Measurements from ENCODE around the gene FN3K. TPM values are rescaled to one million over a fixed set of nuclear protein-coding genes. Genes with fewer than 3 reads are reported as not detected.
A peak's percentile ranks its signal among the peaks of the same experiment; 100 is the strongest.
"Not testable (repeated sequence)": the region's sequence is repeated elsewhere in the genome, so short reads cannot be mapped to it uniquely, and the experiment has no call there.

Gene FN3K
- total RNA-seq, 1 experiment from 2014 or later: 0.98 TPM

GRCh38 chr17:82754297-82755208, 19.1 kb downstream of the FN3K start:
- in situ Hi-C loops (cut with HindIII; ENCODE audit: low pct_unique_long_range_greater_than_20kb, low sequenced_read_pairs): no loop called here
- peak; percentile 78 for DNase-seq (ENCODE audit: low read depth)

DNA sequence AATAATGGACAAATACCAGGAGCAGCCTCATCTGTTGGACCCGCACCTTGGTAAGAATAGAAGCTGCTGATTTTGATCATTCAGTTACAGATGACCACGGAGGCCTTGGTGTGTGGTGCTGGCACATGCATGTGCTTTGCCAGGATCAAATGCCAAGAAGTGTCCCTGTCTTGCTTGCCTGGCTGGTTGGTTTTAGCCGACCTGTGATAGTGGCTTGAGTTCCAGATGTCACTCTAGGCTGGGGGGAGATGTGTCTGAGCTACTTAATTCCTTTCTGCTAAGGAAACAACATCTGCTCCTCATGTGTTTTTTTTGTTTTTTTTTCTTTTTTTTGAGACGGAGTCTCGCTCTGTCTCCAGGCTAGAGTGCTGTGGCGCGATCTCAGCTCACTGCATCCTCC, 20.8 kb downstream of the FN3K start:
- in situ Hi-C loops (cut with HindIII; ENCODE audit: low pct_unique_long_range_greater_than_20kb, low sequenced_read_pairs): no loop called here
- DNase-seq (ENCODE audit: low read depth): no peak

- in situ Hi-C loops (cut with HindIII; ENCODE audit: low pct_unique_long_range_greater_than_20kb, low sequenced_read_pairs): no loop called here
- no peak for DNase-seq (ENCODE audit: low read depth)
Observed at GRCh38 chr17:82765371-82765770, 30.0 kb downstream of the FN3K start.

DNA sequence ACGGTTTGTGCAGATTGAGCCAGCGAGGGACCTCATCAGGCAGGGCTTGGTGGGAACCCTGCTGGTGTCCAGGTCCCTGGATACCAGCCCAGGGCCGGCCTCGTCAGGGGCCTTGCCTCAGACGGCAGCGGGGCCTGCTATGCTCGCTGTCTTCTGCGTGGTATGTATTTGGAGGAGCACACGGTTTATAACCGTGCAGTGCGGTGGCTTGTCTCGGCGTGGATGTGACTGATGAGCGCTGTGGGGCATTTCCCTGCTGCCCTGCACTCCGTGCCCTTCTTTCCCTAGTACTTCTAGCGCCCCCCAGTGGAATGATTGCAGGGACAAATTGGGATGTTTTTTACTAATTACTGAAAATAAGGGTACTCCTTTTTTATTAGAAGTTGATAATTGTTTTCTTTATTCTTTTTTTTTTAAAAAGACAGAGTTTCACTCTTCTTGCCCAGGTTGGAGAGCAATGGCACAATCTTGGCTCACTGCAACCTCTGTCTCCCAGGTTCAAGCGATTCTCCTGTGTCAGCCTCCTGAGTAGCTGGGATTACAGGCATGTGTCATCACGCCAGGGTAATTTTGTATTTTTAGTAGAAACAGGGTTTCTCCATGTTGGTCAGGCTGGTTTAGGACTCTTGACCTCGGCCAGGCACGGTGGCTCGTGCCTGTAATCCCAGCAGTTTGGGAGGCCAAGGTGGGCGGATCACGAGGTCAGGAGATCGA, 31.8 kb downstream of the FN3K start:
- in situ Hi-C loops (cut with HindIII; ENCODE audit: low pct_unique_long_range_greater_than_20kb, low sequenced_read_pairs): no loop called here
- peak; percentile 15 for DNase-seq (ENCODE audit: low read depth)

GRCh38 chr17:82769041-82769440, 33.6 kb downstream of the FN3K start:
- no peak for DNase-seq (ENCODE audit: low read depth)
- in situ Hi-C loops (cut with HindIII; ENCODE audit: low pct_unique_long_range_greater_than_20kb, low sequenced_read_pairs): no loop called here

DNA sequence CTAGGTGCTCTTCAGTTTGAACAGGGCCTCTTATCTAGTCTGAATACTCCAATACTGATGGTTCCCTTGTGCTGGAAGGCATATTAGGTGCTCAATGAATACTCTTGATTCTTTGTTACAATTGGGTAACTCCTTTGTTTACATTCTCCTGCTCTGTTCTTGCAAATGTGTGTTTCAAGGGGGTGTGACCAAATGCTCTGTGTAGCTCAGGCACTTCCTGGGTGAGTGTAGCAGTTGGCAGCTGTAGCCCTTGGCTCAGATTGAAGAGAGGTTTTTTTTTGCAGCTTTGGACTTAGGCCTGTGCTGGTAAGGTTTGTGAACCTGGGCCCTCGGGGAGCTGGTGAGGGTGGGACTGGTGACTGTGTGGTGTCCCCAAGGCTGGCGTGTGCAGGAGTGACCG, 36.6 kb downstream of the FN3K start:
- in situ Hi-C loops (cut with HindIII; ENCODE audit: low pct_unique_long_range_greater_than_20kb, low sequenced_read_pairs): no loop called here
- peak; percentile 44 for DNase-seq (ENCODE audit: low read depth)

DNA sequence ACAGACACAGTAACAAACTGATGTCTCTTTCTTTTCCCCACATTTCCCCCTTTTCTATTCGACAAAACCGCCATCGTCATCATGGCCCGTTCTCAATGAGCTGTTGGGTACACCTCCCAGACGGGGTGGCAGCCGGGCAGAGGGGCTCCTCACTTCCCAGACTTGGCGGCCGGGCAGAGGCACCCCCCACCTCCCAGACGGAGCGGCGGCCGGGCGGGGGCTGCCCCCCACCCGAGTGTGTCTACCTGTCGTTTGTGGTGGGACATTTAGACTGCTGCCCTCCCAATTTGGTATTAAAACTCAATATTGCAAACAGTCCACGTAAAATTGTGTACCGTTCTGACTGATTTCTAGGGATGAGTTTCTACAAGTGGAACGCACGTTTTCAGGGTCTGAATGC, 39.0 kb downstream of the FN3K start:
- in situ Hi-C loops (cut with HindIII; ENCODE audit: low pct_unique_long_range_greater_than_20kb, low sequenced_read_pairs); DNase-seq (ENCODE audit: low read depth): not testable (repeated sequence)

- in situ Hi-C loops (cut with HindIII; ENCODE audit: low pct_unique_long_range_greater_than_20kb, low sequenced_read_pairs): no loop called here
- peak; percentile 62 for DNase-seq (ENCODE audit: low read depth)
Observed at GRCh38 chr17:82775001-82775823, 39.8 kb downstream of the FN3K start.

GRCh38 chr17:82776454-82776853, 41.0 kb downstream of the FN3K start:
- no peak for DNase-seq (ENCODE audit: low read depth)
- in situ Hi-C loops (cut with HindIII; ENCODE audit: low pct_unique_long_range_greater_than_20kb, low sequenced_read_pairs): no loop called here

DNA sequence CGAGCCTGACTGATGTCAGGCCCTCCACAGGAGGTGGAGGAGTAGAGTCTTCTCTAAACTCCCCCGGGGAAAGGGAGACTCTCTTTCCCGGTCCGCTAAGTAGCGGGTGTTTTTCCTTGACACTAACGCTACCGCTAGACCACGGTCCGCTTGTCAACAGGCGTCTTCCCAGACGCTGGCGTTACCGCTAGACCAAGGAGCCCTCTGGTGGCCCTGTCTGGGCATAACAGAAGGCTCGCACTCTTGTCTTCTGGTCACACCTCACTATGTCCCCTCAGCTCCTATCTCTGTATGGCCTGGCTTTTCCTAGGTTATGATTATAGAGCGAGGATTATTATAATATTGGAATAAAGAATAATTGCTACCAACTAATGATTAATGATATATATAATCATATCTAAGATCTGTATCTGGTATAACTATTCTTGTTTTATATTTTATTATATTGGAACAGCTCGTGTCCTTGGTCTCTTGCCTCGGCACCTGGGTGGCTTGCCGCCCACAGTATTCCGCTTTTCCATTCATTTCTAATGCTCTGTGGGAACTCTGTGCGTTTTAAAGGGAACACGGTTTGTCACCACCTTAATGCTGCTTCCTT, 42.5 kb downstream of the FN3K start:
- in situ Hi-C loops (cut with HindIII; ENCODE audit: low pct_unique_long_range_greater_than_20kb, low sequenced_read_pairs); DNase-seq (ENCODE audit: low read depth): not testable (repeated sequence)

GRCh38 chr17:82779541-82779940, 44.1 kb downstream of the FN3K start:
- in situ Hi-C loops (cut with HindIII; ENCODE audit: low pct_unique_long_range_greater_than_20kb, low sequenced_read_pairs): no loop called here
- DNase-seq (ENCODE audit: low read depth): no peak

DNA sequence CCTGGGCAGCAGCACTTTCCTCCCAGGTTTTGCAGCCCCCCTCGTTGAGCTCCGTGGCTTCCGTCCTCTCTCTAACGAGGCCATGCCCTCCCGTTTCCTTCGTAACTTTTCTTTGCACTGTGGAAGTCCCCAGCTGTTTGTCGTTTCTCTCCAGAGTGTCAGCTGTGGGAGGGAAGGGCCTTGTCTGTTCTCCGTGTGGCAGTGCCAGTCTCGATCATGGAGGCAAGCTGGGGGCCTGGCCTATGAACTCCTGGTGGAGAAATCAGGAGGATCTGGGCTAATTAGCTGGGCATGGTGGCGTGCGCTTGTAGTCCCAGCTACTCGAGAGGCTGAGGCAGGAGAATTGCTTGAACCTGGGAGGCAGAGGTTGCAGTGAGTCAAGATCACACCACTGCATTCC, 44.8 kb downstream of the FN3K start:
- DNase-seq (ENCODE audit: low read depth): no peak
- in situ Hi-C loops (cut with HindIII; ENCODE audit: low pct_unique_long_range_greater_than_20kb, low sequenced_read_pairs): no loop called here

GRCh38 chr17:82780971-82781893, 45.8 kb downstream of the FN3K start:
- in situ Hi-C loops (cut with HindIII; ENCODE audit: low pct_unique_long_range_greater_than_20kb, low sequenced_read_pairs): no loop called here
- DNase-seq (ENCODE audit: low read depth): no peak

- peak; percentile 64 for DNase-seq (ENCODE audit: low read depth)
- in situ Hi-C loops (cut with HindIII; ENCODE audit: low pct_unique_long_range_greater_than_20kb, low sequenced_read_pairs): no loop called here
Observed at GRCh38 chr17:82781894-82782274, 46.5 kb downstream of the FN3K start.

DNA sequence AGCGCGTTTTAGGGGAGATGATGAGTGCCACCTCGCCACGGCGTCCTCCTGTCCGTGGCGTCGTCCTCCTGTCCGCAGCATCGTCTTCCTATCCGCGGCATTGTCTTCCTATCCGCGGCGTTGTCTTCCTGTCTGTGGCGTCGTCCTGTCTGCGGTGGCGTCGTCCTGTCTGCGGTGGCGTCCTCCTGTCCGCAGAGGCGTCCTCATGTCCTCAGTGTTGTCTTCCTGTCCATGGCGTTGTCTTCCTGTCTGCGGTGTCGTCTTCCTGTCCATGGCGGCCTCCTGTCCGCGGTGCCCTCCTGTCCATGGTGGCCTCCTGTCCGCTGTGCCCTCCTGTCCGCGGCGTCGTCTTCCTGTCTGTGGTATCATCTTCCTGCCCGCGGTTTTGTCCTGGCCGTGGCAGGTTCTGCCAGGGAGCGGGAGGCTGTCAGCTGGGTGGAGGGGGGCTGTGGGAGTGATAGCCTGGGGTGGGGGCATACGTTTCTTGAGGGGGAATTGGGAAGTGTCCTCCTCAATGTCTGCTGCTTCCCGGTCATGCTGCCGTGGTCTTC, 47.3 kb downstream of the FN3K start:
- in situ Hi-C loops (cut with HindIII; ENCODE audit: low pct_unique_long_range_greater_than_20kb, low sequenced_read_pairs): no loop called here
- DNase-seq (ENCODE audit: low read depth): no peak

DNA sequence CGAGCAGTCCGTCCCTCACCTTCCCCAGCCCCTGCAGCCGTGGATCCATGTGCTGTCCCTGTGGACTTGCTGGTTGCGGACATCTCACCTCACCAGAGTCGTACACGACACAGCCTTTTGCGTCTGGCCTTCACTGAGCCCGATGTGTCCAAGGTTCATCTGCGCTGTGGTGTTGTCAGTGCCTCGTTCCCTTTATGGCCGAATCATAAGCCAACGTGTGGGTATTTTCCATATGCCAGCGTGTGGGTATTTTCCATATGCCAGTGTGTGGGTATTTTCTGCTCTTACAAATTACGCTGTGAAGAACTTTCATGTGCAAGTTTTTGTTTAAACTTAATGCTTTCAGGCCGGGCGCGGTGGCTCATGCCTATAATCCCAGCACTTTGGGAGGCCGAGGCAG, 48.1 kb downstream of the FN3K start:
- in situ Hi-C loops (cut with HindIII; ENCODE audit: low pct_unique_long_range_greater_than_20kb, low sequenced_read_pairs): no loop called here
- no peak for DNase-seq (ENCODE audit: low read depth)

DNA sequence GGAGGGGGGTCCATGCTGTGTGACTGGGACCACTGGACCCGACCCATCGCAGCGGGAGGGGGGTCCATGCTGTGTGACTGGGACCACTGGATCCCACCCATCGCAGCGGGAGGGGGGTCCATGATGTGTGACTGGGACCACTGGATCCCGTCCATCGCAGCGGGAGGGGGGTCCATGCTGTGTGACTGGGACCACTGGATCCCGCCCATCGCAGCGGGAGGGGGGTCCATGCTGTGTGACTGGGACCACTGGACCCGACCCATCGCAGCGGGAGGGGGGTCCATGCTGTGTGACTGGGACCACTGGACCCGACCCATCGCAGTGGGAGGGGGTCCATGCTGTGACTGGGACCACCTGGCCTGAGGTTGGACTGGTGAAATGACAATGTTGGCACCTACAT, 50.2 kb downstream of the FN3K start:
- DNase-seq (ENCODE audit: low read depth); in situ Hi-C loops (cut with HindIII; ENCODE audit: low pct_unique_long_range_greater_than_20kb, low sequenced_read_pairs): not testable (repeated sequence)
